HepG2 (cell line): ENCODE results near the gene TM4SF18. TPM values are rescaled to one million over a fixed set of nuclear protein-coding genes. Genes with fewer than 3 reads are reported as not detected.

Source experiments
- ATAC-seq: fragments of 200-7000 bp; cut with Tn5 transposase; 3 replicates; pipeline ENCODE4 v1.9.1; 2020; ENCODE audit warnings: mild to moderate bottlenecking, moderate library complexity
- BruUV-seq: library from RNA; stranded (reverse); fragments of 400-500 nt; replicated peaks from 2 replicates; lab custom pipeline; 2021; lab: Mats Ljungman, UMichigan
- CTCF ChIA-PET: fragments of 300-600 bp; formaldehyde crosslinking; extraction: SDS; loops from one replicate; lab custom pipeline; 2021; ENCODE audit warnings: low total read pairs, inconsistent platforms, low intra/inter-chr PET ratio; lab: Yijun Ruan, JAX
- POLR2A ChIA-PET: fragments of 350-600 bp; sonication (Branson Sonifier 250); formaldehyde crosslinking; loops from one replicate; lab custom pipeline; 2020; ENCODE audit warnings: antibody characterized with exemption, inconsistent platforms; lab: Yijun Ruan, JAX
- DNase-seq: peaks from one replicate; pipeline ENCODE4 v3.0.0-alpha.2; 2015; ENCODE audit warnings: low spot score
- FAIRE-seq: peaks from 3 replicates; lab custom pipeline; 2011; peaks lifted over from hg19 to GRCh38; lab: Jason Lieb, UNC
- H2AFZ ChIP-seq: one replicate; pipeline ENCODE4 v1.6.1; 2011; ENCODE audit warnings: low read length, inconsistent platforms
- H3K27ac ChIP-seq: fragments of 300-600 bp; 3 replicates; pipeline ENCODE4 v1.8.0; 2011; ENCODE audit warnings: mixed run types, mild to moderate bottlenecking, mixed read lengths, low read length, inconsistent platforms; ENCODE audit not compliant: insufficient read depth; ENCODE audit errors: extremely low read length
- H3K27me3 ChIP-seq, 2 experiments: fragments of 200-600 bp in 1 of 2; 2 replicates in 1 of 2; 3 replicates in 1 of 2; pipeline versions ENCODE4 v1.6.0 to v1.8.0; 2011; ENCODE audit warnings: low read length in 2 of 2, mild to moderate bottlenecking in 2 of 2, moderate library complexity in 2 of 2, inconsistent platforms in 1 of 2; ENCODE audit not compliant: insufficient read depth in 2 of 2, control insufficient read depth in 1 of 2
- H3K36me3 ChIP-seq, 2 experiments: fragments of 200-600 bp in 1 of 2; replicated peaks in 1 of 2; 2 replicates in 1 of 2; 3 replicates in 1 of 2; pipeline versions ENCODE4 v1.5.1 to v1.8.0; 2011; ENCODE audit warnings: low read length in 2 of 2, inconsistent platforms in 1 of 2; ENCODE audit not compliant: insufficient read depth in 2 of 2, control insufficient read depth in 1 of 2
- H3K4me1 ChIP-seq: 2 replicates; pipeline ENCODE4 v1.5.1; 2012; ENCODE audit warnings: low read length, inconsistent platforms; ENCODE audit not compliant: insufficient read depth
- H3K4me2 ChIP-seq: 2 replicates; pipeline ENCODE4 v1.6.0; 2011; ENCODE audit warnings: low read depth, low read length, inconsistent platforms
- H3K4me3 ChIP-seq, 3 experiments: fragments of 200-600 bp in 1 of 3; sonication (generic), shearing (Covaris generic) in 1 of 3; replicated peaks in 1 of 3; 2 replicates each; pipeline ENCODE4 v1.5.1; 2011 to 2016; ENCODE audit warnings: low read length in 3 of 3, inconsistent platforms in 2 of 3, low read depth in 2 of 3, mild to moderate bottlenecking in 2 of 3, control low read depth in 1 of 3, mixed read lengths in 1 of 3; ENCODE audit not compliant: insufficient read depth in 1 of 3
- H3K79me2 ChIP-seq: one replicate; pipeline ENCODE4 v1.6.1; 2011; ENCODE audit warnings: low read length, inconsistent platforms; ENCODE audit not compliant: insufficient read depth
- H3K9ac ChIP-seq: 2 replicates; pipeline ENCODE4 v1.6.0; 2011; ENCODE audit warnings: mild to moderate bottlenecking, low read depth, low read length, inconsistent platforms; ENCODE audit not compliant: insufficient read depth
- H3K9me3 ChIP-seq: 2 replicates; pipeline ENCODE4 v1.5.1; 2012; ENCODE audit warnings: mild to moderate bottlenecking, low read length
- H4K20me1 ChIP-seq: 2 replicates; pipeline ENCODE4 v1.6.0; 2011; ENCODE audit warnings: inconsistent platforms, mild to moderate bottlenecking, low read length, moderate library complexity; ENCODE audit not compliant: insufficient read depth
- CHD4 ChIP-seq: fragments of 200-600 bp; sonication (generic); IDR thresholded peaks from 2 replicates; pipeline ENCODE4 v1.7.0; 2017; ENCODE audit warnings: mild to moderate bottlenecking, low read length, borderline replicate concordance
- HMGXB3 ChIP-seq: sonication (generic); formaldehyde crosslinking; IDR thresholded peaks from 2 replicates; pipeline ENCODE4 v1.4.0; 2020; ENCODE audit warnings: missing genetic modification reagents, borderline replicate concordance
- JUN ChIP-seq: sonication (generic); formaldehyde crosslinking; IDR thresholded peaks from 2 replicates; pipeline ENCODE4 v1.4.0; 2020; ENCODE audit warnings: mild to moderate bottlenecking, missing genetic modification reagents
- MBD4 ChIP-seq: IDR thresholded peaks from 2 replicates; pipeline ENCODE4 v1.6.1; 2012; ENCODE audit warnings: low read length, inconsistent platforms, borderline replicate concordance
- RBFOX2 ChIP-seq: fragments of 200-400 bp; formaldehyde crosslinking; IDR thresholded peaks from 2 replicates; pipeline ENCODE4 v1.6.1; 2017; ENCODE audit warnings: low read depth, mild to moderate bottlenecking, low read length
- SMYD3 ChIP-seq: sonication (generic); formaldehyde crosslinking; IDR thresholded peaks from 2 replicates; pipeline ENCODE4 v1.8.1; 2023; ENCODE audit warnings: mild to moderate bottlenecking, missing genetic modification reagents
- ZNF10 ChIP-seq: sonication (generic); formaldehyde crosslinking; IDR thresholded peaks from 2 replicates; pipeline ENCODE4 v1.4.0; 2020; ENCODE audit warnings: mild to moderate bottlenecking, low read depth, missing genetic modification reagents, borderline replicate concordance
- ZNF430 ChIP-seq: sonication (generic); formaldehyde crosslinking; IDR thresholded peaks from 2 replicates; pipeline ENCODE4 v1.9.0; 2021; ENCODE audit warnings: mild to moderate bottlenecking, missing genetic modification reagents
- ZNF550 ChIP-seq: sonication (generic); formaldehyde crosslinking; IDR thresholded peaks from 2 replicates; pipeline ENCODE4 v1.4.0; 2020; ENCODE audit warnings: mild to moderate bottlenecking, missing genetic modification reagents, borderline replicate concordance
- ZNF816 ChIP-seq: sonication (generic); formaldehyde crosslinking; IDR thresholded peaks from 2 replicates; pipeline ENCODE4 v1.8.0; 2022; ENCODE audit warnings: missing genetic modification reagents, mild to moderate bottlenecking, borderline replicate concordance
- WGBS: methylation state at CpG from one replicate; pipeline ENCODE4 v1.1.6; 2017; ENCODE audit warnings: low lambda C conversion rate; 5-methylcytosine and 5-hydroxymethylcytosine counted together
- in situ Hi-C: cut with HindIII; loops from 2 replicates; pipeline ENCODE4 v1.10.0; 2017; ENCODE audit warnings: low pct_unique_long_range_greater_than_20kb; ENCODE audit not compliant: extremely low pct_ligation_motif_present
- intact Hi-C: fragments of 100-400 bp; cut with micrococcal nuclease; formaldehyde crosslinking; loops from one replicate; pipeline ENCODE4 v1.10.0; 2022; ENCODE audit not compliant: unreplicated experiment
- polyA plus RNA-seq, 8 experiments: library from polyadenylated mRNA; depleted of rRNA in 3 of 8; stranded (reverse) in 7 of 8; unstranded in 1 of 8; fragments of >200 nt; fragmentation: Illumina TruSeq in 4 of 8; extraction: Trizol in 4 of 8; gene quantifications; 2 replicates each; pipeline versions ENCODE4 v1.2.1 to v1.2.3, GENCODE V29; 2011 to 2016; ENCODE audit warnings: low read depth in 4 of 8, missing spikeins in 1 of 8, mixed read lengths in 1 of 8; ENCODE audit not compliant: insufficient read depth in 1 of 8
- total RNA-seq, 5 experiments: library from RNA; depleted of rRNA; stranded (reverse); fragments of >200 nt; fragmentation: Illumina TruSeq; extraction: Trizol; gene quantifications; 2 replicates each; pipeline ENCODE4 v1.2.3, GENCODE V29; 2016; ENCODE audit warnings: low read depth in 1 of 5
- TF ChIP-seq, protein P1 (sequence below): sonication (generic); formaldehyde crosslinking; IDR thresholded peaks from 2 replicates; pipeline ENCODE4 v1.5.1; 2020; ENCODE audit warnings: missing genetic modification reagents, mild to moderate bottlenecking, borderline replicate concordance
- TF ChIP-seq, protein P2 (sequence below): sonication (generic); formaldehyde crosslinking; IDR thresholded peaks from 2 replicates; pipeline ENCODE4 v1.4.0; 2020; ENCODE audit warnings: missing genetic modification reagents, borderline replicate concordance

Gene TM4SF18
- total and polyA plus RNA-seq, 2 of the 13 experiments (the other 11 are each of a cell fraction or from before 2014, with no cell fraction given): 0.15 TPM; not detected in 1

- FAIRE-seq (no peak), ATAC-seq (no peak), DNase-seq (no peak)
- Histone ChIP-seq H4K20me1 (peaks cover 11% of the 10 kb centered on the region; the same call in 1 of the 2 replicates), H2AFZ (no peak overlapping the region), H3K9ac (peak overlapping the region; percentile 99), H3K27ac (peak overlapping the region; percentile 92), H3K36me3 (peaks cover 8 to 35% of the 10 kb centered on the region in 2 experiments), H3K79me2 (peaks cover 76% of the 10 kb centered on the region), H3K9me3 (no peaks in the 10 kb centered on the region), H3K4me3 (peak overlapping the region; percentile 78 to 97 (median 82)), H3K4me1 (peaks cover 61% of the 10 kb centered on the region), H3K27me3 (peaks cover 0 to 3% of the 10 kb centered on the region in 2 experiments; a peak in 1 of 5 replicates), H3K4me2 (peak overlapping the region; percentile 96)
- intact Hi-C loops: loop anchor here (1.0 to 2.0 kb wide), 3 partner anchors 8 to 20 kb away; no protein-coding TSS in a partner anchor
- CTCF ChIA-PET: no interaction called here
- in situ Hi-C loops: no loop called here
- BruUV-seq: TSS peak; percentile 64
- 2% methylated on average over 8 of the region's 8 CpGs for WGBS
- POLR2A ChIA-PET: interaction anchor here (1.1 to 10.4 kb wide), 8 partner anchors 10 to 152 kb away, joined by 3 to 265 read pairs (median 14); no protein-coding TSS in a partner anchor
- TF ChIP-seq ZNF430 (CRISPR knock-in tag) (0 out of 2 replicates have a peak, but pooled peaks have one; percentile 15), RBFOX2 (peak; percentile 2; the same call in 1 of the 2 replicates), ZNF816 (CRISPR knock-in tag) (0 out of 2 replicates have a peak, but pooled peaks have one; percentile 69), SMYD3 (CRISPR knock-in tag) (0 out of 2 replicates have a peak, but pooled peaks have one; percentile 8), CHD4 (peak; percentile 6; the same call in 1 of the 2 replicates), HMGXB3 (CRISPR knock-in tag) (0 out of 2 replicates have a peak, but pooled peaks have one; percentile 38), ZNF10 (CRISPR knock-in tag) (no peak), MBD4 (peak; percentile 77; the same call in 1 of the 2 replicates), ZNF550 (no peak), JUN (CRISPR knock-in tag) (0 out of 2 replicates have a peak, but pooled peaks have one; percentile 8)
- TF ChIP-seq, protein P1, sequence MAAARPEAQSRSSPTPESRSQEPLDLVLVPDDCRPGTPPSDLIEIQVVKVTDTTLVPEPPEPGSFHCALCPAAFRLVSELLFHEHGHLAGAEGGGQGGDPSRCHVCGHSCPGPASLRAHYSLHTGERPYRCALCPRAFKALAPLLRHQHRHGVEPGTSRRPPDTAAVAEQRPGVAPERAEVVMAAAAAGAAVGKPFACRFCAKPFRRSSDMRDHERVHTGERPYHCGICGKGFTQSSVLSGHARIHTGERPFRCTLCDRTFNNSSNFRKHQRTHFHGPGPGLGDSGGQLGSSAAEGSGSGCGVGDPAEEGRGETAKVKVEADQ (CRISPR knock-in tag): no peak
- TF ChIP-seq, protein P2, sequence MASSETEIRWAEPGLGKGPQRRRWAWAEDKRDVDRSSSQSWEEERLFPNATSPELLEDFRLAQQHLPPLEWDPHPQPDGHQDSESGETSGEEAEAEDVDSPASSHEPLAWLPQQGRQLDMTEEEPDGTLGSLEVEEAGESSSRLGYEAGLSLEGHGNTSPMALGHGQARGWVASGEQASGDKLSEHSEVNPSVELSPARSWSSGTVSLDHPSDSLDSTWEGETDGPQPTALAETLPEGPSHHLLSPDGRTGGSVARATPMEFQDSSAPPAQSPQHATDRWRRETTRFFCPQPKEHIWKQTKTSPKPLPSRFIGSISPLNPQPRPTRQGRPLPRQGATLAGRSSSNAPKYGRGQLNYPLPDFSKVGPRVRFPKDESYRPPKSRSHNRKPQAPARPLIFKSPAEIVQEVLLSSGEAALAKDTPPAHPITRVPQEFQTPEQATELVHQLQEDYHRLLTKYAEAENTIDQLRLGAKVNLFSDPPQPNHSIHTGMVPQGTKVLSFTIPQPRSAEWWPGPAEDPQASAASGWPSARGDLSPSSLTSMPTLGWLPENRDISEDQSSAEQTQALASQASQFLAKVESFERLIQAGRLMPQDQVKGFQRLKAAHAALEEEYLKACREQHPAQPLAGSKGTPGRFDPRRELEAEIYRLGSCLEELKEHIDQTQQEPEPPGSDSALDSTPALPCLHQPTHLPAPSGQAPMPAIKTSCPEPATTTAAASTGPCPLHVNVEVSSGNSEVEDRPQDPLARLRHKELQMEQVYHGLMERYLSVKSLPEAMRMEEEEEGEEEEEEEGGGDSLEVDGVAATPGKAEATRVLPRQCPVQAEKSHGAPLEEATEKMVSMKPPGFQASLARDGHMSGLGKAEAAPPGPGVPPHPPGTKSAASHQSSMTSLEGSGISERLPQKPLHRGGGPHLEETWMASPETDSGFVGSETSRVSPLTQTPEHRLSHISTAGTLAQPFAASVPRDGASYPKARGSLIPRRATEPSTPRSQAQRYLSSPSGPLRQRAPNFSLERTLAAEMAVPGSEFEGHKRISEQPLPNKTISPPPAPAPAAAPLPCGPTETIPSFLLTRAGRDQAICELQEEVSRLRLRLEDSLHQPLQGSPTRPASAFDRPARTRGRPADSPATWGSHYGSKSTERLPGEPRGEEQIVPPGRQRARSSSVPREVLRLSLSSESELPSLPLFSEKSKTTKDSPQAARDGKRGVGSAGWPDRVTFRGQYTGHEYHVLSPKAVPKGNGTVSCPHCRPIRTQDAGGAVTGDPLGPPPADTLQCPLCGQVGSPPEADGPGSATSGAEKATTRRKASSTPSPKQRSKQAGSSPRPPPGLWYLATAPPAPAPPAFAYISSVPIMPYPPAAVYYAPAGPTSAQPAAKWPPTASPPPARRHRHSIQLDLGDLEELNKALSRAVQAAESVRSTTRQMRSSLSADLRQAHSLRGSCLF (CRISPR knock-in tag): 0 out of 2 replicates have a peak, but pooled peaks have one; percentile 25
Observed at GRCh38 chr3:149376718-149377407, 43.4 kb upstream of the TM4SF18 start.
